Tibial nerve (tissue), 4 donors: ENCODE measurements around the gene RPAIN. TPM values are rescaled to one million over a fixed set of nuclear protein-coding genes. Genes with fewer than 3 reads are reported as not detected.
"Not testable (repeated sequence)": the region's sequence is repeated elsewhere in the genome, so short reads cannot be mapped to it uniquely, and the experiment has no call there.

ENCODE experiments used
- DNase-seq, 2 donors: peaks; one replicate each; pipeline ENCODE4 v3.0.0-alpha.2; 2019; ENCODE audit warnings: low spot score in 2 of 2
- H3K27ac ChIP-seq, 4 donors: fragments of 200-600 bp; sonication (generic) in 3 of 4; one replicate each; pipeline ENCODE4 v1.5.1; 2017 to 2019; ENCODE audit warnings: mild to moderate bottlenecking in 1 of 4
- H3K27me3 ChIP-seq, 2 donors: fragments of 200-600 bp; sonication (generic) in 1 of 2; one replicate each; pipeline versions ENCODE4 v1.5.1 to v1.6.0; 2017 to 2019
- H3K36me3 ChIP-seq, 3 donors: fragments of 200-600 bp; sonication (generic); one replicate each; pipeline ENCODE4 v1.5.1; 2018 to 2019
- H3K4me1 ChIP-seq, 4 donors: fragments of 200-600 bp; sonication (generic) in 3 of 4; one replicate each; pipeline ENCODE4 v1.5.1; 2017 to 2019
- H3K4me3 ChIP-seq, 4 donors: fragments of 200-600 bp; sonication (generic) in 3 of 4; one replicate each; pipeline ENCODE4 v1.5.1; 2017 to 2019; ENCODE audit warnings: mild to moderate bottlenecking in 1 of 4, moderate library complexity in 1 of 4
- H3K9me3 ChIP-seq, 4 donors: fragments of 200-600 bp; sonication (generic) in 3 of 4; one replicate each; pipeline ENCODE4 v1.5.1; 2017 to 2019
- CTCF ChIP-seq, 5 experiments: fragments of 200-600 bp in 3 of 5; fragments of 450-650 bp in 2 of 5; sonication (generic) in 3 of 5; IDR thresholded peaks; one replicate each; pipeline ENCODE4 v1.5.1; 2016 to 2019; ENCODE audit warnings: antibody characterized with exemption in 5 of 5, mild to moderate bottlenecking in 3 of 5, moderate library complexity in 2 of 5
- EP300 ChIP-seq, 2 donors: sonication (generic); formaldehyde crosslinking; IDR thresholded peaks; one replicate each; pipeline ENCODE4 v1.6.1; 2017; ENCODE audit warnings: antibody characterized with exemption in 2 of 2, mild to moderate bottlenecking in 1 of 2
- POLR2A ChIP-seq, 2 donors: fragments of 450-650 bp; IDR thresholded peaks; one replicate each; pipeline ENCODE4 v1.6.1; 2017; ENCODE audit warnings: antibody characterized with exemption in 2 of 2, mild to moderate bottlenecking in 2 of 2, moderate library complexity in 2 of 2
- WGBS, 2 donors: methylation state at CpG; one replicate each; pipeline ENCODE4 v1.1.5; 2018; 5-methylcytosine and 5-hydroxymethylcytosine counted together
- total RNA-seq, 4 donors: library from RNA; depleted of rRNA; stranded (reverse); fragments of >200 nt; gene quantifications; one replicate each; pipeline ENCODE4 v1.1.0, GENCODE V29; 2016

Gene RPAIN
- total RNA-seq, 4 donors from 2014 or later, result 36.3 to 79.3 (median 65.2) TPM

GRCh38 chr17:5434984-5435383 lies 15.0 kb downstream of the RPAIN start:
- Histone ChIP-seq H3K4me3 (no peak overlapping the region), H3K9me3 (no peaks in the 10 kb centered on the region), H3K4me1 (peaks cover 0 to 32% (median 16%) of the 10 kb centered on the region in 4 donors), H3K27me3 (no peaks in the 10 kb centered on the region), H3K27ac (no peak overlapping the region), H3K36me3 (peaks cover 0 to 77% (median 15%) of the 10 kb centered on the region in 3 donors)
- 83 to 89% methylated on average over 2 of the region's 2 CpGs for WGBS, 2 donors
- DNase-seq, result no peak
- TF ChIP-seq EP300 (IDR thresholded peaks at IDR 0.05) (no peak), POLR2A (IDR thresholded peaks at IDR 0.05) (no peak), CTCF (IDR thresholded peaks at IDR 0.05) (no peak)

- not testable (repeated sequence) for H3K27ac ChIP-seq, H3K27me3 ChIP-seq, DNase-seq, H3K9me3 ChIP-seq, H3K4me3 ChIP-seq
- H3K4me1 ChIP-seq, result peaks cover 0 to 32% (median 16%) of the 10 kb centered on the region in 4 donors
- 90 to 91% methylated on average over 12 of the region's 12 CpGs for WGBS, 2 donors
- peaks cover 0 to 69% (median 15%) of the 10 kb centered on the region in 3 donors for H3K36me3 ChIP-seq
Observed at GRCh38 chr17:5435781-5436315, 15.9 kb downstream of the RPAIN start.

- WGBS, 2 donors, result 53 to 58% methylated on average over 5 of the region's 5 CpGs
- Histone ChIP-seq H3K9me3 (no peaks in the 10 kb centered on the region), H3K4me3 (peak overlapping the region; percentile 76 to 92 (median 82)), H3K4me1 (peaks cover 0 to 32% (median 16%) of the 10 kb centered on the region in 4 donors), H3K36me3 (peaks cover 0 to 60% (median 12%) of the 10 kb centered on the region in 3 donors), H3K27me3 (no peaks in the 10 kb centered on the region), H3K27ac (peak overlapping the region in 2 of 4 donors; percentile 79 to 82)
- no peak for TF ChIP-seq CTCF (IDR thresholded peaks at IDR 0.05)
- no peak for TF ChIP-seq POLR2A (IDR thresholded peaks at IDR 0.05)
- TF ChIP-seq EP300 (IDR thresholded peaks at IDR 0.05), result no peak
- DNase-seq, result no peak
Observed at GRCh38 chr17:5437721-5438317, 17.8 kb downstream of the RPAIN start.

- TF ChIP-seq POLR2A (IDR thresholded peaks at IDR 0.05) (peak in 1 of 2 donors; percentile 64), CTCF (IDR thresholded peaks at IDR 0.05) (peak; percentile 98 to 100 (median 99)), EP300 (IDR thresholded peaks at IDR 0.05) (peak; percentile 85 to 89)
- Histone ChIP-seq H3K36me3 (peaks cover 0 to 60% (median 4%) of the 10 kb centered on the region in 3 donors), H3K4me3 (peak within 1 kb of the TSS; percentile 76 to 92 (median 82)), H3K9me3 (no peaks in the 10 kb centered on the region), H3K27ac (peak within 1 kb of the TSS; percentile 63 to 89 (median 80)), H3K27me3 (no peaks in the 10 kb centered on the region), H3K4me1 (peaks cover 0 to 32% (median 16%) of the 10 kb centered on the region in 4 donors)
- peak; percentile 80 to 87 for DNase-seq
- 0% methylated on average over 24 to 74 of the region's 75 CpGs for WGBS, 2 donors
Observed at GRCh38 chr17:5438716-5439445, 18.9 kb downstream of the RPAIN start, which contains the start of gene C1QBP. Gene C1QBP, minus strand, starts transcription at chr17:5439155. Its CDS starts 82 bp downstream, at chr17:5439073.

- Histone ChIP-seq H3K27ac (peak overlapping the region; percentile 63 to 89 (median 80)), H3K9me3 (no peaks in the 10 kb centered on the region), H3K27me3 (no peaks in the 10 kb centered on the region), H3K4me3 (peak overlapping the region; percentile 76 to 92 (median 82)), H3K4me1 (peaks cover 0 to 32% (median 16%) of the 10 kb centered on the region in 4 donors), H3K36me3 (peaks cover 0 to 60% (median 4%) of the 10 kb centered on the region in 3 donors)
- WGBS, 2 donors, result 18 to 20% methylated on average over 1 of the region's 1 CpG
- no peak for DNase-seq
- TF ChIP-seq POLR2A (IDR thresholded peaks at IDR 0.05) (no peak), CTCF (IDR thresholded peaks at IDR 0.05) (no peak), EP300 (IDR thresholded peaks at IDR 0.05) (no peak)
Observed at GRCh38 chr17:5439446-5439764, 19.4 kb downstream of the RPAIN start.
